Measurements from ENCODE around the gene WDR38.

WDR38 gene

DNA sequence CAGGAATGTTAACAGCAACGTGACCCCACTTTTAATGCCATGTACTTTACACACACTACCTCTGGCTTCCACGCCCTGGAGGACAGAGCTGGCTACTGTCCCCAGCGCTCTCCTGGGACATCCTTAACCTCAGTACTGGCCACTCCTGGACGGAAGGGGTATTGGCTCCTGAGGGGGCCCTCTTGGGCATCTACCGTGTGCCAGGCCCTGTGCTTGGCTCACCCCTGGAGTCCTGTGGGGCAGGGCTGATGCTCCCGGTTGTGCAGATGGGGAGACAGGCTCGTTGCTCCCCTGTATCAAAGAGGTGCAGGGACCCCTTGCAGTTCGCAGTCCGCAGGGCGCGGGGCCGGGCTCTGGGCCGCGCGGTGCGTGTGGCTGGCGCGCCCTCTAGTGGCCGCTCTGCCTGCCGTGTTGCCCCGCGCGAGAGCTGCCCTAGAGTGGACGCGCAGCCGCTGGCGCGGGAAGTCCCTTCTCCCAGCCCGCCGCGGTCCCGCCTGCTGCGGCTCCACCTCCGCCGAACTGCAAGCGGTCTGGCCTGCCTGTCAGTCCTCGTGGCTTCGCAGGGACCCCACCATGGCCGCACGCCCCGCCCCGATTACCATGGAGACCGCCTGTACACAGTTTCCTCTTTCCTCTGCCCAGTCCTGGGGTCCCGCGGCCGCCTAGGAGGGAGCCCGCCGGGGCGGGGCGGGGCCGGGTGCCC is at the start of gene WDR38:
TSS of gene WDR38 (plus strand) at position 632 of the 703 bp plus-strand sequence. CDS start 72 bp downstream, outside the sequence.
- peak; percentile 68 to 78 for DNase-seq

- DNase-seq = no peak
Measured at GRCh38 chr9:124803911-124804310, 49.3 kb upstream of the WDR38 start.

DNA sequence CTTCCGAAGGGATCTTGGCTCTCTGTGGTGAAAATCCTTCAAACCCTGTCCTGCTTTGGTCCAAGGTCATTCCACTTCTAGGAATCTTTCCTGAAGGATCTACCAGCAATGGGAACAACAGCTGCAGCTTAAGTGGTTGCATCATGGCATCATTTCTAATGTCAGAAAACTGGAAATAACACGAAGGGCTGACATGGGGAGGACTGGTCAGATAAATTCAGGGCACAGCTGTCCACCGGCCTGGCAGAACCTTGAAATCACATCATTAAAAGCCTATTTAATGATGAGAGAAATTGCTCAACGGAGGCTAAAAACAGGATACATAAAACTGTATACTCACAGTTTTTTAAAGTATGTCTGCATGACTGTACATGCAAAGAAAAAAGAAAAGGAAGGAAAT is 48.1 kb upstream of the WDR38 start:
- DNase-seq = no peak

GRCh38 chr9:124808246-124808956 is 44.9 kb upstream of the WDR38 start:
- DNase-seq = no peak

GRCh38 chr9:124809211-124809610 is 44.0 kb upstream of the WDR38 start:
- no peak for DNase-seq

GRCh38 chr9:124809741-124810500 is 43.3 kb upstream of the WDR38 start:
- no peak for DNase-seq

DNA sequence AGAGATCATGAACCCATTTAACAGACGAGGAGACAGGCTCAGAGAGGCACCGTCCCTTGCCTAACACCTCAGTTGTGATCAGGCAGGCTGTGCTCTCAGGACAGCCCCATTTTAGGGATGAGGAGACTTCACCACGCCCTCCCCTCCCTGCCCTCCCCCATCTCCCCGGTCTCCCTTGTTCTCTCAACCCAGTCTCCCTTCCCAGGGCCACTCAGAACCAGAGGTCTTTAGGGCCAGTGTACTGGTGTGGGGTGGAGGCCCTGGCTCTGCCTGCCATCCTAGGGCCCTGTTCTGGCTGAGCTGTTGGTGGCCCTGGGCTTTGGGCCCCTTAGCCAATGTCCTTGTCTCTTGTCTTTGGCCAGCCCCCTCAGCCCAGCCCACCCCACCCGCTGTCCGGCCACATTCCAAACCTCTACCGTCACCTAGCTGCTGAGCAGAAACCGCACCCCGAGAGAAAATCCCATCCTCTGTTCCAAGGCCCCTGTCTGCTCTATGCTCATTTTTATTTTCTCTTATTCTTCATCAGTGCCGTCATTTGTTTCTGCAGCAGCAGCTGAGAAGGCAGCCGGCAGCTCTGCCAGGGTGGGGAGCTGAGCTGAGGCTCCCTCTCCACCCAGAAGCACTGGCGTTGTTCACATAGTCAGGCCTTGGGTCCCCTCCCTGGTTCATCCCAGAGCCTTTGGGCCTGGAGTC is 42.5 kb upstream of the WDR38 start:
- DNase-seq = no peak

- DNase-seq = no peak
Measured at GRCh38 chr9:124812441-124812876, 40.8 kb upstream of the WDR38 start.

GRCh38 chr9:124813041-124813440 is 40.2 kb upstream of the WDR38 start:
- DNase-seq = no peak

DNA sequence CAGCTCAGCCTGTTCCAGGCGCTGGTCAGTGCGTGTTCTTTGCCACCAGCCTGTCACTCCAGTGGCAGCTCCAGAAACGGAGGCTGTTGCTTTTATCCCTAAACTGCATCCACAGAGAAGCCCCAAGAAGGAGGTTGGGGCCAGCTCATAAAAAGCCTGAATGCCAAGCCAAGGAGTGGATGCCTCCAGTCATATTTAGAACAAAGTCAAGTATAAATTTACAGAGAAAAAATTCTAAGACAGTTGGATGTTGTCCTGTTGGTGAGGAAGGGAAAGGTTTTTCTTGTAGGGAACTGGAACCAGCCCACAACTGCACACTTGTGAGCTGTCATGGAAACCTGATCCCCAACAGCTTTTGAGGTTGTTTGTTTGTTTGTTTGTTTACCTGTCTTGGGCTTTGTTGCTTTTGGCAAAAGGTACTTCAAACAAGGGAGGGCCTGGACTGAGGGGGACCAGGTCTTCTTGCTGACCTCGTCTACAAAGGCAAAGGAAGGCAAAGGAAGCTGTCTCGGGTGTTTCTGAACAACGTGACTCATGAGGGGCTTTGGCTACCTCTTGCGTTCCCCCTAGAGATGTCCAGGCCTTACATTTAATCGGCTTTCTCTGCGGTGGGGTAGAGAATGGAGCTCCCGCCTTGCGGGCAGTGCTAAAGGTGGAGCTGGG is 39.6 kb upstream of the WDR38 start:
- no peak for DNase-seq

DNA sequence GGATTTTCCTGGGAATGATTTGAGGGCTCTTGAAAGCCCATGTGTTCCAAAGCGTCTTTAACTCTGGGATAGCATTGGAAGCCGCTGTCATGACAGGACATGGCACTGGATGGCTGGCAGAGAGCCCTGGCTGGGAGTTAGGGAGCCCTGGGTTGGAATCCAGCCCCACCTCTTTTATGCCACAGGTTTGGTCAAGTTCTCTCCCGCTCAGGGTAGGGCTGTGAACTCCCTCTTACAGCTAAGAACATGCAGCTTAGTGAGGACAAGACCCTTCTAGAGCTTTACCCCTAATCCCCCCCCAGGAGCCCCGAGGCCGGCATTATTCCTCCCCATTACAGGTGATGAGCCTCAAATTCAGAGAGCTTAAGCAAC is 39.1 kb upstream of the WDR38 start:
- DNase-seq = no peak

- no peak for DNase-seq
Measured at GRCh38 chr9:124815601-124816000, 37.7 kb upstream of the WDR38 start.

GRCh38 chr9:124818431-124819281 is 34.6 kb upstream of the WDR38 start:
- no peak for DNase-seq

DNA sequence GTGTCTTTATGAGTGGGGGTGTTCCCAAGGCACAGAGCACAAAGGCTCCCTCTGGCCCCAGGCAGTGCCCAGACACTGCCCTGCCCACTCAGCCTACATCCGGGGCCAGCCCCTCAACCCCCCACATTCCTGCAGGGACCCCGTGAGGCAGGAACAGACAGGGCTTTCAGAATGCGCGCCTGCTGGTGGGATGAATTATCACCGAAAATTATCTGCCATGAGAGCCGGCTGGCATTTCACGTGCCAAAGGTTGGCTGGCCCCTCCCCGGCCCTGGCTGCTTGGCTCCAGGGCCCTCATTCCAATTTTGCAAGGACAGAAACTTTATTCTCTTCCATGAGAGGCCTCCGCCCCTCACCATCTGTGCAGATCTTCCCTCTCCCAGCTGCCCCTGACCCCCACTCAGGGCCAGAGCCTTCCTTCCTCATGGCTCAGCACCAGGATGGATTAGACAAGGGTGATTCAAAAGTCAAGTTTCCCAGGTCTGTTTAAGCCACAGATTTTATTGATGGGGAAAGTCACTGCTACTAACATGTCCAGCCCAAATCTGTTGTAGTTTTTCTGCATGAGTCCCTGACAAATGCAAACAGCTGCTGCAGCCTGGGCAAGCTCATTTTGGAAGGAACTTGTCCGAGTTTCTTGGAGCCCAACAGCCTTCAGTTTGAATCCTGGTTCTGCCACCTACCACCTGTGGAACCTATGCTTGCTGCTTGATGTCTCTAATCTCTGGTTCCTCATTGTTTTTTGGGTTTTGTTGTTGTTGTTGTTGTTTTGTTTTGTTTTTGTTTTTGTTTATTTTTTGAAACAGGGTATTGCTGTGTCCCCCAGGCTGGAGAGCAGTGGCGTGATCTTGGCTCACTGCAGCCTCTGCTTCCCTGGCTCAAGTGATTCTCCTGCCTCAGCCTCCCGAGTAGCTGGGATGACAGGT is 32.3 kb upstream of the WDR38 start:
- no peak for DNase-seq

DNA sequence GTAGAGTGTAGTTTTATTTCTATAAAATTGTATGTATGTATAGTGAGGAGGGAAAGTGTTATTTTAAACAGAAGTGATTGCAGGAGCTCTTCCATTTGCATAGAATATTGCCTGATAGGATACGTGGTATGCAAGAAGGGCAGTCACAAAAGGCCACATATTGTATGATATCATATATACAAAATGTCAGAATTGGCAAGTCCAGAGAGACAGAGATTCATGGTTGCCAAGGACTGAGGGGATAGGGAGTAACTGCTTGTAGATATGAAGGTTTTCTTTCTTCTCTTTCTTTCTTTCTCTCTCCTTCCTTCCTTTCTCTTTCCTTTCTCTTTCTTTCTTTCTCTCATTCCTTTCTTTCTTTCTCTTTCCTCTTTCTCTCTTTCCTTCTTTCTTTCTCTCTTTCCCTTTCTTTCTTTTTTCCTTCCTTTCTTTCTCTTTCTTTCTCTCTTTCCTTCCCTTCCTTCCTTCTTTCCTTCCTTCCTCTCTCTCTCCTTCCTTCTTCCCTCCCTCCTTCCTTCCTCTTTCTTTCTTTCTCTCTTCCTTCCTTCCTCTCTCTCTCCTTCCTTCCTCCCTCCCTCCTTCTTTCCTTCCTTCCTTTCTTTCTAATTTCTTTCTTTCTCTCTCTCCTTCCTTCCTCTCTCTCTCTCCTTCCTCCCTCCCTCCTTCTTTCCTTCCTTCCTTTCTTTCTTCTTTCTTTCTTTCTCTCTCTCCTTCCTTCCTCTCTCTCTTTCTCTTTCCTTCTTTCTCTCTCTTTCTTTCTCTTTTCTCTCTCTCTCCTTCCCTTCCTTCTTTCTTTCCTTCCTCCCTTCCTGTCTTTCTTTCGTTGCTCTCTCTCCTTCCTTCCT is 24.5 kb upstream of the WDR38 start:
- no peak for DNase-seq

DNA sequence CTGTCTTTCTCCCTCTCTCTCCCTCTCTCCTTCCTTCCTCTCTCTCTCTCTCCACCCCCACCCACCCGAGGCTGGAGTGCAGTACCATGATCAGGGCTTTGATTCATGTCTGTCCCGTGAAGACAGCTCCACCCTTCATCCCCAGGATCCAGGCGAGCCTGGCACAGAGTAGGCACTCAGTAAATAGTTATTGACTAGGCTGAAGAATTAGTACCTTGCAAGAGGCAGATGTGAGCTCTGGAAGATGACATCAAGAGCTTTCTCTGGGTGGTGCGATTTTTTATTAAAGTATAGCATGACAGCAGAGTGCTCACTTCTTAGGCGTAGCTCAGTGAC is 24.0 kb upstream of the WDR38 start:
- no peak for DNase-seq

DNA sequence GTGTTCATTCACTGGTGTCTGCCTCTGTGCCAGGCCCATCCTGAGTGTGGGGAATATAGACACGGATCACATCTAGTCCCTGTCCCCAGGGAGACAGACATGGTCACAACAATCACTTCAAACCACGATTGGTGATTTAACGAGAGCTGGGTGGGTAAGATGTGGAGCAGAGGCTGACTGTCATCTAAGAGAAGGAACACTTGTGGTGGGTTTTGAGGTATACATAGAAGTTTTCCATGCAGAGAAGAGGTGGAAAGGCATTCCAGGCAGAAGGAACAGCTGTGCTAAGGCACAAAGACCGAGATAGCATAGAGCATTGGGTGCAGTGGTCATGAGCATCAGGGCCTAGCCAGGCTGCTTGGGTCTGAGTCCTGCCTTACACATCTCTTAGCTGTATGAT is 22.7 kb upstream of the WDR38 start:
- DNase-seq = no peak

GRCh38 chr9:124831642-124832364 is 21.5 kb upstream of the WDR38 start:
- DNase-seq = no peak

GRCh38 chr9:124834591-124834990 is 18.7 kb upstream of the WDR38 start:
- DNase-seq = no peak

All from stimulated activated CD4-positive, alpha-beta T cell treated with anti-CD3 and anti-CD28 coated beads, Interleukin-2, amount 100 ng/mL, for 48 hours (primary cell).